Mesothelial cell of epicardium (in vitro differentiated cells): ENCODE measurements around the gene NOP56. TPM values are rescaled to one million over a fixed set of nuclear protein-coding genes. Genes with fewer than 3 reads are reported as not detected.

Source experiments
- DNase-seq, 2 experiments: peaks; one replicate each; pipeline ENCODE4 v3.0.0; 2021; ENCODE audit warnings: low spot score in 2 of 2; ENCODE audit not compliant: unreplicated experiment in 2 of 2
- H3K27ac Mint-ChIP-seq: 2 replicates; pipeline ENCODE4 v1.8.0; 2021; ENCODE audit warnings: mixed read lengths
- H3K27me3 Mint-ChIP-seq: 2 replicates; pipeline ENCODE4 v1.8.0; 2021; ENCODE audit warnings: low read depth, mixed read lengths
- H3K36me3 Mint-ChIP-seq: 2 replicates; pipeline ENCODE4 v1.8.0; 2021; ENCODE audit warnings: mixed read lengths
- H3K4me1 Mint-ChIP-seq: 2 replicates; pipeline ENCODE4 v1.8.0; 2021; ENCODE audit warnings: mixed read lengths
- H3K4me3 Mint-ChIP-seq: 2 replicates; pipeline ENCODE4 v1.8.0; 2021; ENCODE audit warnings: mild to moderate bottlenecking, moderate library complexity, mixed read lengths
- H3K9me3 Mint-ChIP-seq: 2 replicates; pipeline ENCODE4 v1.8.0; 2021; ENCODE audit warnings: mixed read lengths
- total RNA-seq: library from RNA; stranded (reverse); gene quantifications from 3 replicates; pipeline ENCODE4 v1.2.1, GENCODE V29; 2021
- TF ChIP-seq, protein P1 (sequence below): fragments of 200-600 bp; sonication (generic); IDR thresholded peaks from one replicate; pipeline ENCODE4 v1.5.0; 2021; ENCODE audit warnings: antibody characterized with exemption; ENCODE audit not compliant: unreplicated experiment

NOP56 gene
- total RNA-seq, 1 donor from 2014 or later: 267 TPM

DNA sequence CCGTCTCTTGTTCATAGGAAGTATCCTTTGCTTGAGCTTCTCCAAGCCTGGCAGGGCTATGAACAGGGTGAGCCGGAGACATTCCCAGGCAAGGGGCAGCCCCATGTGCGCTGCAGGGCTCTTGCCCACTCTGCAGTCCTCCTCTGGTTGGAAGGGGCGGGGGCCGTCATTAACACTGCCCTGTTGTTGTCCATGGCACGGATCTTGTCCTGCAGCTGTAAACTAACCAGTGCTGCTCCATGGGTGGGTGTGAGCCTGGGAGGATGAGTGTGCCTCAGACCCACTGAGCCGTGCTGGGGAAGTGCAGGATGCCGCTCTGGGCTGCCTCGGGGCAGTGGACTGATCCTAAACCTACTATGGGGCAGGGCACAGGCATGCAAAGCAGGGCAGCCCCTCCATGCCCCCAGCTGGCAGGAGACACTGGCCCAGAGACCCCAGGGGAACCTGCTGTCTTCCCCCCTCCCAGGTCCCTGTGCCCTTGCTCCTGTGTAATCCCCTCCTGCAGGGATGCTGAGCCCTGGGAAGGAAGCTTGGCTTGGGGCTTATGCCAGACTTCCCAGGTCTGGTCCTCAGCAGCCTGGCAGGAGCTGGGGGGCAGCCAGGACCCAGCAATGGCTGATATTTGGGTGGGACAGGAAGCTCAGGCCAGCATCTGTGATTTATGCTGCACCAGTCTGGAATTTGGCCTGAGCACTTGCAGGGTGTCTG is 48.6 kb downstream of the NOP56 start:
- H3K9me3 Mint-ChIP-seq: no peaks in the 10 kb centered on the region
- peaks cover 2% of the 10 kb centered on the region for H3K36me3 Mint-ChIP-seq
- TF ChIP-seq, protein P1, sequence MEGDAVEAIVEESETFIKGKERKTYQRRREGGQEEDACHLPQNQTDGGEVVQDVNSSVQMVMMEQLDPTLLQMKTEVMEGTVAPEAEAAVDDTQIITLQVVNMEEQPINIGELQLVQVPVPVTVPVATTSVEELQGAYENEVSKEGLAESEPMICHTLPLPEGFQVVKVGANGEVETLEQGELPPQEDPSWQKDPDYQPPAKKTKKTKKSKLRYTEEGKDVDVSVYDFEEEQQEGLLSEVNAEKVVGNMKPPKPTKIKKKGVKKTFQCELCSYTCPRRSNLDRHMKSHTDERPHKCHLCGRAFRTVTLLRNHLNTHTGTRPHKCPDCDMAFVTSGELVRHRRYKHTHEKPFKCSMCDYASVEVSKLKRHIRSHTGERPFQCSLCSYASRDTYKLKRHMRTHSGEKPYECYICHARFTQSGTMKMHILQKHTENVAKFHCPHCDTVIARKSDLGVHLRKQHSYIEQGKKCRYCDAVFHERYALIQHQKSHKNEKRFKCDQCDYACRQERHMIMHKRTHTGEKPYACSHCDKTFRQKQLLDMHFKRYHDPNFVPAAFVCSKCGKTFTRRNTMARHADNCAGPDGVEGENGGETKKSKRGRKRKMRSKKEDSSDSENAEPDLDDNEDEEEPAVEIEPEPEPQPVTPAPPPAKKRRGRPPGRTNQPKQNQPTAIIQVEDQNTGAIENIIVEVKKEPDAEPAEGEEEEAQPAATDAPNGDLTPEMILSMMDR: no peak
- no peak overlapping the region for H3K4me3 Mint-ChIP-seq
- DNase-seq: no peak
- no peak overlapping the region for H3K27ac Mint-ChIP-seq
- H3K27me3 Mint-ChIP-seq: peaks cover 79% of the 10 kb centered on the region
- H3K4me1 Mint-ChIP-seq: no peaks in the 10 kb centered on the region

DNA sequence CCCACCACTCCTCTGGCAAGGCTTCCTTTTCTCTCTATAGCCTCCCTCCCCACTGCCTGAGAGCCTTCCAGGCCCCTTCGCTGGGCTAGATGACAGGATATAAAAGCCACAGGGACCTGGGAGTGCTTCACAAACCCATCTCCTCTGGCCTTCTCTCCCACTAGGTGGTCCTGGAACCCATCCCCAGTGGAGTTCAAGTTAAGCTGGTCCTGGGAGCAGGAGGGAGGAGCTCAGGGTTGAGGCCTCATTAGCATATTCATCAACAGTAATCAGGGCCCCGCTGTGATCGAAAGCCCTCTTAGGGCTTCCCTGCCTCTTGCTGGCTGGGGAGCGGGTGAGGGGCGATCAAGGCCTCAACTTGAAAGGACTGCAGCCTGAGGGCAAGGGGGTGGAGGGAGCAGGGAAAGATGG is 49.2 kb downstream of the NOP56 start:
- Mint-ChIP-seq H3K36me3 (peaks cover 2% of the 10 kb centered on the region), H3K4me1 (no peaks in the 10 kb centered on the region), H3K4me3 (no peak overlapping the region), H3K9me3 (no peaks in the 10 kb centered on the region), H3K27ac (no peak overlapping the region), H3K27me3 (peaks cover 76% of the 10 kb centered on the region)
- no peak for DNase-seq
- TF ChIP-seq, protein P1: no peak

DNA sequence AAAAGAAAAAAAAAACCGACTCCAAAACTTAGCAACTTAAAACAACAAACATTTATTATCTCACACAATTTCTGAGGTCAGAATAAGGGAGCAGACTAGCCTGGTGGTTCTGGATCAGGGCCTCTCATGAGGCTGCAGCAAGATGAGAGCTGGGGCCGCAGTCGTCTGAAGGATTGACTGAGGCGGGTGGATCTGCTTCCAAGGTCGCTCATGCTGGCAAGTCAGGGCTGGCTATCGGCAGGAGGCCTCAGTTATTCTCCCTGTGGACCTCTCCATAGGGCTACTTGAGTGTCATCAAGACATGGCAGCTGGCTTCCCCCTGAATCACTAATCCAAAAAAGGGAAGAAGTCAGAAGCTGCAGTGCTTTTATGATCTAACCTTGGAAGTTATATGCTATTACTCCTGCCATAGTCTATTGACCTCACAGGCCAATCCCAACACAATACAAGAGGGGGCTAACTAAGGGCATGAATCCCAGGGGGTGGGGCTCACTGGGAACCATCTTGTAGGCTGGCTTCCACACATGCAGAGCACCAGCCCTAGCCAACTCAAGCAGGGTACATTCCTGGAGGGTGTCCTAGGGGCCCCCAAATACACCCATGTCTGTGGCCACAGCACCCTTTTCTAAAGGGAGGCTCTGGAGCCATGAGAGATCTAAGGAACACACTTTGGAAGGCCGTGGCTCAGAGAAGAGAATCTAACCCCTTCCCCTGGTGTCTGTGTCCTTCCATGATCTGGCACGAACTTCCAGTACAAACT is 51.5 kb downstream of the NOP56 start:
- Mint-ChIP-seq H3K4me1 (no peaks in the 10 kb centered on the region), H3K27me3 (peaks cover 70% of the 10 kb centered on the region), H3K4me3 (no peak overlapping the region), H3K36me3 (peaks cover 2% of the 10 kb centered on the region), H3K27ac (no peak overlapping the region), H3K9me3 (no peaks in the 10 kb centered on the region)
- DNase-seq: no peak
- TF ChIP-seq, protein P1: no peak

- DNase-seq: no peak
- H3K27me3 Mint-ChIP-seq: peaks cover 56% of the 10 kb centered on the region
- H3K36me3 Mint-ChIP-seq: no peaks in the 10 kb centered on the region
- H3K27ac Mint-ChIP-seq: no peak overlapping the region
- TF ChIP-seq, protein P1: no peak
- H3K4me3 Mint-ChIP-seq: no peak overlapping the region
- no peaks in the 10 kb centered on the region for H3K9me3 Mint-ChIP-seq
- no peaks in the 10 kb centered on the region for H3K4me1 Mint-ChIP-seq
These were observed 53.7 kb downstream of the NOP56 start for GRCh38 chr20:2705931-2706645.

DNA sequence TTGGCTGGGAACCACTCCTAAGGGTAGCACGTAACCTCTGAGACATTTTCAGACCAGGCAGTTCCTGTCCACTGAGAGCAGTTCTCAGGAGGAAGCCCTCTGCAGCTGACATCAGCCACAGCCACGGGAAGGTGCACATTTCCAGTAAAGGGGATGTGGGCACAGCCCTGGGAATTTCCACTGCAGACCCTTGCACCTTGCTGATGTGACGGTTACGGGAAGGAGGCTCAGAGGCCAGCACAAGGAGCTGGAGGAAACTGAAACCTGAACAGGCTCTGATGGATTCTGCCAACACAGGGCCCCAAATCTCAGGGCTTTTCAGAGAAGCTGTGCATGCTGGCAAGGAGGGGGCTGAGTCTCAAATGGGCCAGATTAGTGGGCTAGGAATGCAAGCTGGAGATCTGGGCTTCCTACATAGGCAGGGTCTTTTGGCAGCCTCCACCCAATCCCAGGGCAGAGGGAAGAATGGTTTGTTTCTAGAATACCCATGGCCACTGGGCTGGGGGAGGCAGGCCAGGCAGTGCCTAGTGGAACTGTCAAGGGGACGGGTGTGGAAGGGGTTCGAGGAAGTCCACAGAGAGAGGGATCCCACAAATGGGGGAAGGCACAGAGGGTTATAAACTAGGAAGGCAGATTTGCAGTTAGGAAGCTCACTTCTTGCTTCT is 54.4 kb downstream of the NOP56 start:
- no peaks in the 10 kb centered on the region for H3K4me1 Mint-ChIP-seq
- no peaks in the 10 kb centered on the region for H3K36me3 Mint-ChIP-seq
- H3K9me3 Mint-ChIP-seq: no peaks in the 10 kb centered on the region
- no peak overlapping the region for H3K4me3 Mint-ChIP-seq
- TF ChIP-seq, protein P1: no peak
- no peak for DNase-seq
- H3K27me3 Mint-ChIP-seq: peaks cover 49% of the 10 kb centered on the region
- H3K27ac Mint-ChIP-seq: no peak overlapping the region
